ENCODE results near the gene ARHGEF2.

The ARHGEF2 gene

DNA sequence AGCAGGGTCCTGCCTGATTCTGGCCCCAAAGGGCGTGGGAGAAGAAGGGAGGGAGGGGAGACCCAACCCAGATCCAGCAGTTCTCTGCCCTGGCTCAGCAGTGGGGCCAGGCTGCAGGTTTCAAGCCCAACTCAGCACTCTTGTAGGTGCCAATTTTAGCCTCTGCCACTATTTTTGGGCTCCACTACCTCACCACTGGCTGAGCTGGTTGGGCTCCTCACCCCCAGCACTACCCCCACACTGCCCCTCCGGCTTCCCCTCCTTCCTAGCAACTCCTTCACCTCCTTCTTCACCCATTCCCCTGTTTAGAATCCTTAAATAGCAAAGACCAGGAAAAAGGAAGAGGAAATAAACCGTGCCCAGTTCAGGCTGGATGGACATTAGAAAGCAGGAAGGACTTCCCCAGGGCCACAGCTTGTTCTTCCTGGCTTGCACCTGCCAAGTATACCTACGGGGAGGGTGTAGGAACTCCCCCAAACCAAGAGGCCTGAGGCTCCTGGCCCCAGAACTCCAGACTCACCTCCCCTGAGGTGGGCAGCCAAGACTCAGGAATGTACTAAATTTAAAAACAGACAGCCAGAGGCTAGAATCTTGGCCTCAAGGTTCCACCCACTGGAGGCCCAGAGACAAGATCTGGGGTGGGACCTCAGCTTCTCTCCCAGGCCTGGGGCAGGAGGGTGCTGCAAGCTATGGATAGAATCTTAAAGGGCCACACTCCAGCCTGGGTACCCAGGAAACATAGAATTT lies 1.4 kb upstream of the ARHGEF2 start:
- DNase-seq (no peak), ATAC-seq (no peak)
- Mint-ChIP-seq H3K4me1 (peaks cover 70% of the 10 kb centered on the region), H3K27me3 (no peaks in the 10 kb centered on the region), H3K9me3 (no peaks in the 10 kb centered on the region), H3K27ac (peak overlapping the region; percentile 93 to 97), H3K4me3 (peak overlapping the region; percentile 77 to 86)

DNA sequence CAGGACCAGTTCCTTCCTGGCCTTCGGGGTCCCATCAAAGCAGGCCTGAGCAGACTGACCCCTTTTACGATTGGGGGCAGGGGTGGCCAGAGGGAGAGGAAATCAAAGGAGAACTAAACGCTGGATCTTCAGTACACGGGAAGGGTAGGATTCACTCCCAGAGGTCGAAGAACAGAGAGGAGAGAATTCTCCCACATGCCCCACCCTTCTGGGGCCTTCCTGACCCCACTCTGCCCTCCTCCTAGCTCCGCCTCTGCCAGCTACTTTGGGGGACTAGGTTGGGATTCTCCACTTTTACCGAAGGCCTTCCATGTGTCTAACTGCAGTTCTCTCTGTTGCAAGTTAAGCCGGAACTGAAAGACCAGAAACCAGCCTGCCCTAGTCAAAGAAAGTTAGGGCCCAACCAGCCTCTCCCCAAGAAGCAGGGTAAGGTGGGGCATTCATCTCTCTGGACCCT lies 654 bp upstream of the ARHGEF2 start:
- DNase-seq (no peak), ATAC-seq (no peak)
- no peaks in the 10 kb centered on the region for H3K9me3 Mint-ChIP-seq
- peak overlapping the region; percentile 93 to 97 for H3K27ac Mint-ChIP-seq
- H3K4me1 Mint-ChIP-seq: peaks cover 75% of the 10 kb centered on the region
- peak overlapping the region; percentile 77 to 86 for H3K4me3 Mint-ChIP-seq
- H3K27me3 Mint-ChIP-seq: no peaks in the 10 kb centered on the region

DNA sequence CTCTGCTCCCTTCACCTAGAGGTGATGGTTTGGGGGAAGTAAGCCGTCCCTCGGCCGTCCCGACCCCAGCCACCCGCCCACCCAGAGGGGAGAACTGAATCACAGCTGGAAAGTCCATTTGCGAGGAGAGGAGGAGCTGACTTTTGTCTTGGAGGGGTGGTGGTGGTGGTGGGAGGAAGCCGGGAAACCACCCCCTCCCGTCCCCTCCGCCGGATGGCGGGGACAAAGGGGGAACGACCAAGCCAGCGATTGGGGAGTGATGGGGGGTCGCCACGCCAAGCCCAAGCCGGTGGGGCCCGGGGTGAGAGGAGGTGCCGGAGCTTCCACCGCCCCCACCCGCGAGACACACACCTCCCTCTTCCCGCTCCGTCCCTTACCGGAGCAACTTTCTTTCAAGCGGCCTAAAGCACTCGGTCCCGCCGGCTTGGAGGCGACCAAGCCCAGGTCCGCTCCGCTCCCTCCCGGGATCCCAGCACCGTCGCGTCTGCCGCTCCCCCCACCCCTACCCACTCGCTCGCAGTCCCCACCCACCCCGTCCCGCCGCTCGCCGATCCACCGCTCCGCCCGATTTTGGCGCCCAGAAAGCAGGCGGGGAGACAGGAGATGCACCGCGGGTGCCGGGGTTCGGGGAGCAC lies 540 bp downstream of the ARHGEF2 start:
- Mint-ChIP-seq H3K9me3 (no peaks in the 10 kb centered on the region), H3K27me3 (no peaks in the 10 kb centered on the region), H3K4me3 (peak overlapping the region; percentile 77 to 86), H3K27ac (peak overlapping the region; percentile 92 to 97), H3K4me1 (peaks cover 75% of the 10 kb centered on the region)
- ATAC-seq: peak; percentile 54
- DNase-seq: peak; percentile 59 to 79

DNA sequence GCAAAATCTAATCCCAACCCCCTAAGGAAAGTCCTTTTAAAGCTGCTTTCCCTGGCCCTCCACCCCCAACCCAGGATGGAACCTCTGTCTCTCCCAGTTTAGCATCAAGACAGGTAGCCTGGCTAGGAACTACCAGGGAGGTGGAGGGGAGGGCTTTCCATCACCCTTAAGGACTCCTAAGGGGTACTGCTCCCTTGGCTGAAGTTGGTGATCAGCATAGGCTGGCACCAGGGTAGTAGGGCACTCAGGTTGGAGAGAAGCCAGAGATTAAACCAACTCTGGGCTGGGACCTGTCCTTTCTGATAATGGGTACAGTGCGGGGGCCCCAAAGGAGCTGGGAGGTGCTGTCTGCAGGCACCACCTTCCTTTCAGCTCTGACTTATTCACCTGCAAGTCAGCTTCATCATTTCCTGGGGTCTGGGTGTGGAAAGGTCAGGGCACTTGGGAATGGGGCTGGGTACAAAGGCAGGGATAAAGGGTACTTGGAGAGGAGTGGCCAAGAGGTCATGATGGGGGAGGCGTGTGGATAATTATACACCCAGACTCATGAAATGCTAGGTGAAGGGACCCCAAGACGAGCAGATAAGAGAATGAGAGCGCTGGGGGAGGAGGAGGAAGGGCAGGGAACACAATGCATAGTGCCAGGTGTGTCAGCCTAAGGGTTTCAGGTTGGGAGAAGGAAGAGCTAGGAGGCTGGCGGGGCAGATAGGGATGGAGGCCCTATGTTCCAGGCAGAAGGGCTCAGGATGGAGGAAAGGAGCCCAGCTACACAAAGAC lies 1.2 kb downstream of the ARHGEF2 start:
- Mint-ChIP-seq H3K4me1 (peaks cover 75% of the 10 kb centered on the region), H3K9me3 (no peaks in the 10 kb centered on the region), H3K27me3 (no peaks in the 10 kb centered on the region), H3K27ac (peak overlapping the region; percentile 92 to 97), H3K4me3 (peak overlapping the region; percentile 77 to 86)
- ATAC-seq (peak; percentile 22), DNase-seq (peak in 1 of 2 donors; percentile 44)

DNA sequence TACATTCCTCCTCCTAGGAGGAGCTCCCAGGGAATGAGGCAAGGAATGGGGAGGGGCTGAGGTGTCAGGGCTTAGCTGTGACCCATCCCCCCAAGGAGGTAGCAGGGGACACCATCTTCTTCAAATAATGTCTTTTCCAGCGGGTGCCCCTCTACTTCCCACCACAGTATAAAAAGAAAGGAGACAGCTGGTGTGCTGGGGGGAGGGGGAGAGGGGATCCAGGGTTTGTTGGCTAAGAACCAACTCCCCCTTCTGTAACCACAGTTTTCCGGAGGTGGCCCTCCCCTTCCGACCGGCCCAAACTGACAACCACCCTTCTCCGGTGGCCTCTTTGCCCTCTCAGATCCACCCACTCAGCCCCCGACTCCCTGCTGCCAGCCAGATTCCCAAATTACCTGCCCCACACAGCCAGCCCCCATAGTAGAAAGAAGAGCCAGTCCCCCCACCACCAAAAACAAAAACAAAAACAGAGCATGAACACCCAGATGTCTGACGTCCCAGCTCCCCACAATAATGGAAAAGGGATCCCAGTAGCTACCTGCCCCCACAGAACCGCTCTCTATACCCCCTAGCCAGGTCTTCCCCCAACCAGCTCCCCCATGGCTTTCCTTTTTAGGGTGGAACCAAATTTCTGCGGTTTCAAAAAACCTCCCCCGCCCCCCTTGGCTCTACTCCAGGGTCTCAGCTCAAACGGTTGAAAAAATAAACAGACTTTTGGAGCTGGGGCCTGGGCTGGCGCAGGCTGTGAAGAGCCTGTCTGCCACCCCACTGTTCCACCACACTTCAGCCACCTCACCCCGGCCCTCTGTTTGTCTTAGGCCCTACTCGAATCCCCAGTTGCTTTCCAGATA lies 2.1 kb downstream of the ARHGEF2 start:
- H3K27ac Mint-ChIP-seq: peak overlapping the region; percentile 69 to 92
- no peaks in the 10 kb centered on the region for H3K27me3 Mint-ChIP-seq
- peak overlapping the region; percentile 77 to 86 for H3K4me3 Mint-ChIP-seq
- ATAC-seq (peak; percentile 52), DNase-seq (peak; percentile 62 to 83)
- peaks cover 75% of the 10 kb centered on the region for H3K4me1 Mint-ChIP-seq
- no peaks in the 10 kb centered on the region for H3K9me3 Mint-ChIP-seq

DNA sequence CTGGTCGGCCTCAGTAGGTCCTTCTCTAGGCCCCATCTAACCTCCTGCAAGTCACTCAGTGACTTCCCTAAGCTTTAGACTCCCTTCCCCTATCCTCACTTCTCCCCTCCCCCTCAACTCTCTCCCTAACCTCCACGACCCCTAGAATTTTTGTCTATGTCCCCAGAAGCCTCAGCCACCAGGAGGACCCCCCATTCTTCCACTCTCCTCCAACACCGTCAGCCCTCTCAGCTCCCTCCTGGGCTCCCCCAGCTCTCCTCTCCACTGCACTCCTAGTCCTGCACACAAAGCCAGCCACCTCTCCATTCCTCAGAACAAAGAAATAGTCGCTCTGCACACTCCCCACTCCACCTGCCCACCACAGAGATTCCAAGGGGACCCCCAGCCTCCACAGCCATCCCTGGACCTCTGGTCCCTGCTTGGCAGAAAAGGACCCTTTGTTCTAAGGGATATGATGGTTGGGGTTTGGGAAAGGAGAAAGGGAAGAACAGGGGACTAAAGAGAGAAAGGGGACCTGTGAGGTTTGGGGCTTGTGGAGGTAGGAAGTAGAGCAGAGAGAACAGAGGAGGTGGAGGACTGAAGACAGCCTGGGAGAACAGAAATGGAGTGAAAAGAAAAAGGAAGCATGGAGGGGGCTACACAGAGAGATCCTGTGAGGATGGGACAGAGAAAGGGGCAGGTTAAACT lies 2.8 kb downstream of the ARHGEF2 start:
- peak overlapping the region in 1 of 2 donors; percentile 74 for H3K27ac Mint-ChIP-seq
- no peaks in the 10 kb centered on the region for H3K9me3 Mint-ChIP-seq
- no peak for ATAC-seq
- H3K4me1 Mint-ChIP-seq: peaks cover 75% of the 10 kb centered on the region
- peak overlapping the region; percentile 77 to 86 for H3K4me3 Mint-ChIP-seq
- no peak for DNase-seq
- no peaks in the 10 kb centered on the region for H3K27me3 Mint-ChIP-seq

DNA sequence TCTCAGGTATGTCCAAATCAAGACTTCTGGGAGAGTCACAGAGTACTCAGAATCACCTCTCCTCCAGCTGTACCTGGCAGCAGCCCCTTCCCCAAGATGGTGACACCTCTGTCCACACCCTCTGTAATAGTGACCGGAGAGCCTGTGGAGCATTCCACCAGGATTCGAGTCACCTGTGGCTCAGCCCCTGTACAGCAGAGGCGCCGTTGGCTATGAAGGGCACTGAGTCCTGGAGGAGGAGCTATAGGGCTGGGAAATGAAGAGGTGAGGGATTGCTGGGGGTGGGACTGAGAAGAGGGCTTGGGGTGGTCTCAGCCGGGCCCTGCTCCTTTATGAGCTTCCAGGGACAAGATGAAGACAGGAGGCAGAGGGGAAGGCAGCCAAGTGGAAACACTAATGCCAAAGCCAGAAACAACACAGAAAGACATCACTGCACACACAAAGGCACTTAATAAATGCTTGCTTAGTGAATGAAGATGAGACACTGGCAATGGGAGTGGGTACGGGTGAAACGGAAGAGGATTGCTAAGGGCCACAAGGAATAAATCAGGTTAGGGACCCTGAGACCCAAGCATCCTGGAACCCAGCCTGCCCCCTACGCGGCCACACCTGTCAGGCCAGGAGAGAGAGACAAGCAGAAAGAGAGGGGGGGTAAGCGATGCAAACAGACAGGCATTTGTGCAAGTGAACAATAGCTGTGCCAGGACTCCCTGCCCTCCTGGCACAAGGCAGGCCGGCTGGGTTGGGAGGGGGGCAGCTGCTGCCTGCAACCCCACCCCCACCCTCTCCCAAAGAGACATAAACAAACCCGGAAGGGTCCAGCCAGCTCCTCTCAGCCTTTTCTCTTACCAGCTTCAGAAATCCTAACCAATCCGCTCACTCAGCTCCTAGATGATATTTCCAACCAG lies 3.9 kb downstream of the ARHGEF2 start:
- Mint-ChIP-seq H3K27me3 (no peaks in the 10 kb centered on the region), H3K4me1 (peaks cover 75% of the 10 kb centered on the region), H3K27ac (peak overlapping the region; percentile 83 to 90), H3K4me3 (peak overlapping the region; percentile 77 to 86), H3K9me3 (no peaks in the 10 kb centered on the region)
- ATAC-seq (no peak), DNase-seq (no peak)

DNA sequence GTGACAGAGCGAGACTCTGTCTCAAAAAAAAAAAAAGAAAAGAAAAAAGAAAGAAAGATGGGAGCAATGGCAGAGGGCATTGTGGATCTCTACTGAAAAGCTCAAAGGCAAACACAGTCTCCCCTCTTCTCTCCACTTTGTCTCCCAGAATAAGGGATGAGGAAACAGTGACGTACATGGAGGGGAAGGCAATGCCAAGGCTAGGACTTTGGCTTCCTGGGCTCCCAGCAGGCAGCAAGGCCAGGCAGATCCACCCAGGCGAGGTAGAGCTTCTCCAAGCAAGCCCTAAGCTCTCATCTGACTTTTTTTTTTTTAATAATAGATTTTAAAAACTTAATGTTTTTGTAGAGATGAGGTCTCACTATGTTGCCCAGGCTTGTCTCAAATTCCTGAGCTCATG lies 4.6 kb downstream of the ARHGEF2 start:
- DNase-seq (no peak), ATAC-seq (no peak)
- H3K27ac Mint-ChIP-seq: peak overlapping the region in 1 of 2 donors; percentile 28
- no peaks in the 10 kb centered on the region for H3K9me3 Mint-ChIP-seq
- peak overlapping the region in 1 of 2 donors; percentile 48 for H3K4me3 Mint-ChIP-seq
- H3K4me1 Mint-ChIP-seq: peaks cover 82% of the 10 kb centered on the region
- H3K27me3 Mint-ChIP-seq: no peaks in the 10 kb centered on the region

DNA sequence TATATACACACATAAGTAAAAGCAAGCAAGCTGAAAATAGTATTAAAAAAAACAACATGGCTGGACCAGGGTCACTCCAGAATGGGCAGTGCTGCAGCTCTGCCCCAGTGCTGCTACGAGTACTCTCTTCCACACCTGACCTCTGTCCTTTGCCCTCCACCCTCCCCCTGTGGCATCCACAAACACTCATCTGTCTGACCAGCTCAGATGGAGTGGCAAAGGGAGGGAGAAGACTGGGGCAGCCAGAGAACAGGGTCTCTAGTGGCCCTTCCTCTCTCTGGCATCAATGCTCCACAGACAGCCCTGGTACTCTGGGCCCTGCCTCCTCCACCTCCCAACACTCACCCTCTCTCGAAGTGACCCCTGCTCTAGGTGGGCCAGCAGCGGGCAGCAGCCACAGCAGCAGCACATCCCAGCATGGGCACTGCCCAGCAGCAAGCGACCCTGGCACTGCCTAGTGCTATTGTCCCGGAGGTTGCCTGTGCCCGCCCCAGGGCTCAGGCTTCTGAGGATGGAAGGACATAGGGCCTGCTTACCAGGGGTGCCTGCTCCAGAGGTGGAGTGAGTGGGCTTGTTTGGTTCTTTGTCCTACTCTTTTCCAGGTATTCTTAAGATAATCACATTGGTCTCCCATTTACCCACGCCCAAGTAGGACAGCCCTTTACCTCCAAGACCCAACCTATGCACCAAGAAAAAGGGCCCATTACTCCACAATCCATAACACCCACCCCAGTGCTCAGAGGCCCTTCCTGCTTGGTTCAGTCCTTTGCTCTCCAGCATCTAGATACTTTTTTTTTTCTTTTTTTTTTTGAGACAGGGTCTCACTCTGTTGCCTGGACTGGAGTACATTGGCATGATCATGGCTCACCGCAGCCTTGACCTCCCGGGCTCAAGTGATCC lies 6.2 kb downstream of the ARHGEF2 start:
- Mint-ChIP-seq H3K4me3 (peak overlapping the region; percentile 70 to 81), H3K27ac (peak overlapping the region; percentile 68 to 81), H3K27me3 (no peaks in the 10 kb centered on the region), H3K4me1 (peaks cover 97% of the 10 kb centered on the region), H3K9me3 (no peaks in the 10 kb centered on the region)
- no peak for ATAC-seq
- DNase-seq: no peak

DNA sequence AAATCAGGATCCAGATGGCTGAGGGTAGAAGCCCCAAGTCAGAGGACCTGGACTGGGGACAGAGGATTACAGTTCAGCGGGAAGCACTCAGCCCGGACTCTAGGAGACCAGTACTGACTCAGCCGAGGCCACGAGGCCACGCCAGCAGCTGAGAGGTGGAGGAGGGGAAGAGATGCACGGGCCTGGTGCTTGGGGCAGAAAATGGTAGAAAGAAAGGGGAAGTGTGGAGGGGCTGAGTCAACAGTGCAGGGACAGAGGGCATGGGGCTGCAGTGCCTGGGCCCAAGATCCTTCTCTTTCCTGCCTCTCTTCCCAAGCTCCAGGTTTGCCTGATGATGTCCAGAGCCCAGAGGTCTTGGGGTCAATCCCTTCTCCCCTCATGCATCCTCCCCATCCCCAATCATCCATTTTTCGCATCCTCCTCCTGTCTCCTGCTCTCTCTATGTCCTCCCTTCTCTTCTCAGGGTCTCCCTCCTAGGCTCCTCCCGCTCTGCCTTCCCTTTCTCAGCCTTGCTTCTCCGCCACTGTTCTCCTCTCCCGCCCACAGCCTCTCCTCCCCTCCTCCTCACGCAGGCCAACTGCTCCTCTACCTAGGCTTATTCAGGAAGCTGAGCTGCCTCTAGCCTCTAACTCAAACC lies 7.7 kb downstream of the ARHGEF2 start:
- Mint-ChIP-seq H3K4me3 (peak overlapping the region; percentile 46 to 81), H3K4me1 (peaks cover 99% of the 10 kb centered on the region), H3K9me3 (no peaks in the 10 kb centered on the region), H3K27ac (peak overlapping the region; percentile 72 to 85), H3K27me3 (no peaks in the 10 kb centered on the region)
- DNase-seq (no peak), ATAC-seq (peak; percentile 66)

DNA sequence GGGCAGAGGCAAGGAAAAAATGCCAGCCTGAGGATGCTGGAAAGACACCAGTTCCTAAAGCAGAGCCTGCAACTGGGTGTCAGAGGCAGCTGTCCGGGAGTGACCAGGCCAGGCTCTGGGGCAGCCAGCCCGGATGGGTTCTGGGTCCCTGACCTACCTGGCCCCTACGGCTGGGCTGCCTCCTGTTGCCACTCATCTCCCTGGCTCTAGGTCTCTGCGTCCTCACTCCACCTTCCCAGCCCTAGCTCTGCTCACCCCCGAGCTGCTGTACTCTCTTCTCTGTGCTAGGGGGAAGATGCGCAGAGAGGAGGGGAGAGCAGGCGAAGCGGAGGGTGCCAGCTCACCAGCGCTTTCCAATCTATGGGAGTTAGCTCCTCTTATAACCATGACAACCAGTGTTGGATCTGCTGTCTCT lies 9.0 kb downstream of the ARHGEF2 start:
- peaks cover 91% of the 10 kb centered on the region for H3K4me1 Mint-ChIP-seq
- peak overlapping the region; percentile 72 to 93 for H3K27ac Mint-ChIP-seq
- H3K4me3 Mint-ChIP-seq: peak overlapping the region; percentile 46 to 81
- DNase-seq: no peak
- H3K27me3 Mint-ChIP-seq: no peaks in the 10 kb centered on the region
- peak; percentile 29 for ATAC-seq
- no peaks in the 10 kb centered on the region for H3K9me3 Mint-ChIP-seq

DNA sequence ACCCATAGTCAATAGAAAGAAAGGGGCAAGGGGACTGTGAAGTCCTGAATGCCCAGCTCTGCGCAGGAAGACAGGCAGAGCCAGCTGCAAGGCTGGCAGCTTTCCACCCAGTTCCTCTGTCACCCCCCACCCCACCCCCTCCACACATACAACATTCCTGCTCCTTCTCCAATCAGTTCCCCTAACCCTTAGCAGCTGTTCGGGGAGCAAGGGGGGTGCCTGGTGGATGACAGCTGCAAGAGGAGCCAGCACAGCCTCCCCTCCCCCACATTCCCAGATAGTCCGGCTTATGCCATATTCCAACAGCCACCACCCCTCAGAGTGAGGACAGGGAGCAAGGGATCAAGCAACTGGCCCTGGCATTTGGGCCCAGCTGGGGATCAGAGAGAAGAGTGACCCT lies 9.7 kb downstream of the ARHGEF2 start:
- Mint-ChIP-seq H3K27me3 (no peaks in the 10 kb centered on the region), H3K27ac (peak overlapping the region; percentile 77 to 83), H3K9me3 (no peaks in the 10 kb centered on the region), H3K4me3 (peak overlapping the region; percentile 65 to 78), H3K4me1 (peaks cover 84% of the 10 kb centered on the region)
- ATAC-seq (no peak), DNase-seq (no peak)

All from stimulated activated naive CD8-positive, alpha-beta T cell treated with anti-CD3 and anti-CD28 coated beads, Interleukin-15, amount 100 ng/mL, for 72 hours (primary cell).